GM18505 (cell line): Measurements from ENCODE around the gene PCID2.
"Not testable (repeated sequence)": the region's sequence is repeated elsewhere in the genome, so short reads cannot be mapped to it uniquely, and the experiment has no call there.

Source experiments
- ATAC-seq: cut with Tn5 transposase; IDR thresholded peaks from one replicate; pipeline ENCODE4 v1.9.1; 2021; ENCODE audit not compliant: unreplicated experiment
- POLR2A ChIP-seq: IDR thresholded peaks from 4 replicates; pipeline ENCODE4 v1.6.1; 2011; ENCODE audit warnings: borderline replicate concordance; ENCODE audit not compliant: insufficient read depth, insufficient read length; ENCODE audit errors: extremely low read depth

The PCID2 gene

DNA sequence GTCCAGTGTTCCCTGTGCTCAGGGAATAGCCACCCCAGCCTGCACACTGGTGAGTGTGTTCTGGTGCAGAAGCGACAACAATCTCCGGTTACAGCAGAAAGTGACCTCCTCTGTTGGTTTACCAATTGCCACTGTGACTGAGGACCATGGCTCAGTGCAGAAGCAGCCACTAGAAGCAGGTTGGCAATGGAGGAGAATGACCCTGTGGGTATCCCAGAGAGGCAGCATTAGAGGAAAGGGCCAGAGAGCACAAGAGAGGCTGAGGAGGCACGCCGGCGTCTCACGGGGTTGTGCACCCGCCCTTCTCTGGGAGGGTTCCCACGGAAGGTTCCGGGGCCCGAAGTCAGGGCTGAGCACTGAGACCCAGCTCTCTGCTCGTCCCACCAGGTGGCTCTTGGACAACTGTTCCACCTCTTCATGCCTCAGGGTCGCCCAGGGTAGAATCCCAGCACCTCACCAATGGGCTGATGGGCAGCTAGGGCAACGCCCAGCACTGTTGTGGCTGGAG is 36.0 kb downstream of the PCID2 start:
- no peak for ATAC-seq
- no peak for TF ChIP-seq POLR2A

DNA sequence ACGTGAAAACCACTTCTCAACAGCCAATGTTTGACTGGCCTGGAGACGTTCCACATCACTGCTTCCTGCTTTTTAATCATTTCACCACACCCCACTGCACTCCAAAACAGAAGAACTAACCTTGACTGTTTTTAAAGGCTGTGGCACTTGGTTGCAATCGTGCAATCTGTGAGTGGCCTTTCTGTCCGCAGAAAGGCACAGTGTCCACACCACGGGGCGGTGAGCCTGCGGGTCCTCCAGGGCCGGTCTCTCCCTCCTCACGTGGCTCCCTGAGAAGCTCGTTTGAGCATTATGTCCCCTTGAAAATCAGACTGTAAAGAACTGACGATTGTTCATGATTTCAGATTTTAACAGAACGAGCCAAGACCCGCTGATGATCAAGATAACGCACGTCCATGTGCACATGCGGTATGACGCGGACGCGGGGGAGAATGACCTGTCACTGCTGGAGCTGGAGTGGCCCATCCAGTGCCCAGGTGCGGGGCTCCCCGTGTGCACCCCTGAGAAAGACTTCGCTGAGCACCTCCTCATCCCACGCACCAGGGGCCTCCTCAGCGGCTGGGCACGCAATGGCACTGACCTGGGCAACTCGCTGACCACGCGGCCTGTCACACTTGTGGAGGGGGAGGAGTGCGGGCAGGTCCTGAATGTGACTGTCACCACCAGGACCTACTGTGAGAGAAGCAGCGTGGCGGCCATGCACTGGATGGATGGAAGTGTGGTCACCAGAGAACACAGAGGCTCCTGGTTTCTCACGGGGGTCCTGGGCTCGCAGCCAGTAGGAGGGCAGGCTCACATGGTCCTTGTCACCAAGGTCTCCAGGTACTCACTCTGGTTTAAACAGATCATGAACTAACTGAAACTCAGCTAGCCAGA is 37.0 kb downstream of the PCID2 start:
- no peak for TF ChIP-seq POLR2A

DNA sequence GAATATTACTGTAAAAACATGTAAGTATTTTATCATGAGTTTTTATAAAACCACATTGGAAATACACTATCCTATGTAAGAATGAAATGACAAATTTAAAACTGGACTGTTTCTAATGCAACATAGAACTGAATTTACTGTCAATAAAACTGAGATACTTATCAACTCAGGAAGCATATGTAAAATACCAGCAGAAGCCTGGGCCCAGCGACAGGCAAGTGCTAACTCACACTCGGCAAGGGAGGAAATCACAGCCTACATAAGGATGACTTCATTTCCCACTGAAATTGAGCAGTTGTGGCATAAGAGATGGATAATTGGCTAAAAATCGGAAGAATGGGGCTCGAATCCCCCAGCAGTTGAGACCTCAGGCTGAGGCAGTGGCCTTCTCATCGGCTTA is 38.0 kb downstream of the PCID2 start:
- no peak for TF ChIP-seq POLR2A
- no peak for ATAC-seq

More for the DNA sequence above, 37.0 kb downstream of the PCID2 start:
- no peak for ATAC-seq

DNA sequence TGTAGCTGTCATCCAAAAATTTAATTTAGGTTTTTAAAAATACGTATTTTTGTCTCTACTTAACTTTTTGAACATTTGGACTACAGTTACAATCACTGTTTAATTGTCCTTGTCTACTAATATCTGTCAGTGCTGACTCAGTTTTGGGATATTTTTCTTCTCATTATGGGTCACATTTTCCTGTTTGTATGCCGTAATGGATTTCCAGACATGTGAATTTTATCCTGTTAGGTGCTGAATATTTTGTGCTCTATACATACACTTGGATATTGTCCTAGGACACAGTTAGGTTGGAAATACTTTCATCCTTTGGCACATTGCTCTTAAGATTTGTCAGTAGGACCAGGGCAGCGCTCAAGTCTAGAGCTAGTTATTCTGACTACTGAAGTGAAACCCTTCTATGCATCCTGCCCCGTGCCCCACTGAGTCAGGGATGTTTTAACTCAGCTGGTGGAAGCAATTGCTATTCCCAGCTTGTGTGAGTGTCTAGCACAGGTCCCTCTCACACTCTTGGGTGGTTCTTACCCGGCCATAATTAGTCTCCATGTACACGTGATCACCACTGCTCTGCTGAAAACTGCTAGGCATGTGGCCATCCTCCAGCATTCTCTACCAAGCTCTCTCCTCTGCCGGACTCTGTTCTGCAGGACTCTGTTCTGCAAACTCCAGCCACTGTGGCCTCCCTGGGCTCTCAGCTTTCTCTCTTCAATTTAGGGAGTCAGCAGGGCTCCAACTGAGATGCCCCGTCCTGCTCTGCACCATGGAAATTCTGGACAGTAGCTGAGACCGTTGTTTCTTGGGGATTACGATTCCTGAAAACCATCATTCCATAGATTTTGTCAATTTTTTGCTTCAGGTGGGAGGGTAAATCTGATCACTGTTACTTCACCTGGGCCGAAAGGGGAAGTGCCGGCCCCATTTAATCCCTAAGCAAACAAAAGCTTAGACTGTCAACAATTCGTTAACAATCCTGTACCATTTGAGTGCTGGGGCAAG is 38.9 kb downstream of the PCID2 start:
- ATAC-seq = no peak
- TF ChIP-seq POLR2A = no peak

DNA sequence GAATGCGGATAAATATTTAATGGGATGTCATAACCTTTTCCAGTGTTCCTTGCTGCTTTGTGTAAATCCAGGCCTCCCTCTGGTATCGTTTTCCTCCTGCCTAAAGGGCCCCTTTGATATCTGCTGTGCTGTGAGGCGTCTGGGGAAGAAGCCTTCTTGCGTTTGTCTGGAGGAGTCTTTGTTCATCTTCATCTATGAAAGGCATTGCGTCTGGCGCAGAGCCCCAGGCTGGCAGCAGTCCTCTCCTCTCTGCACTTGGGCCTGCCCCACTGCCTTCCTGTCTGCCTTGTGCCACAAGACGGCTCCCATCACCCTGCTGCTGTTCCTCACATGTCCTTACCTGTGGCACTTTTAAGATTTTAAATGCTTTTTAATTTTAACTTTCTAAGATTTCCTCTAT is 40.3 kb downstream of the PCID2 start:
- no peak for TF ChIP-seq POLR2A
- no peak for ATAC-seq

DNA sequence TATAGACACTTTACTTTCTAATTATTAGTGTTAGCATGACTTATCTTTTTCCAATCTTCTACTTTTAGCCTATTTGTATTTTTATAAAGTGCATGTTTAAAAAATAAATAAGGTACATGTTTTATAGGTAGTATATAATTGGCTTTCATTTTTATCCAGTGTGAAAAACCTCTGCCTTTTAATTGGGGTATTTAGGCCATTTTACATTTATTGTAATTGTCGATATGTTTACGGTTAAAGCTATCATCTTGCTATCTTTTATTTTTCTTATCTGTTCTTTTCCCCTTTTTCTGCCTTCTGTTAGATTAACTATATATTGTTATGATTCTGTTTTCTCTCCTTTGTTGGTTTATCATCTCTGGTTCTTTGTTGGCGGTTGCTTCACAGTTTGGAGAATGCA is 40.9 kb downstream of the PCID2 start:
- ATAC-seq = no peak
- TF ChIP-seq POLR2A = no peak

DNA sequence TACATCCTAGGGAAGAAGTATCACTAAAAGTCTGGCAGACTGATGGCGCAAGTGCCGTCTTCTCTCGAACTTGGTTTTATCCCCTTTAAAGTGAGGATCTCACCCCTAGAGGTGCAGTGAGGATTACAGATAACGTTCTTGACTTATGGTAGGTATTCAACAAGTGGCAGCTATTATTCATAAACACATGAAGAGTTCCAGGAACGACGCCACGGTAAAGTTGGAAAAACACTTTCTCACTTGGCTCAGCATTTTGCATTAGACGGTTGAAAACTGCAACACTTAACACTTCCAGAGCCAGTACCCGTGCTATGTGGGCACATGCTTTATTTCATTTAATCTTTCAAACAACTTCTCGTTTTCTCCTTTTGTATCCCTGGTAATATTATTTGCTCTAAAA is 41.3 kb downstream of the PCID2 start:
- no peak for ATAC-seq
- TF ChIP-seq POLR2A = no peak

DNA sequence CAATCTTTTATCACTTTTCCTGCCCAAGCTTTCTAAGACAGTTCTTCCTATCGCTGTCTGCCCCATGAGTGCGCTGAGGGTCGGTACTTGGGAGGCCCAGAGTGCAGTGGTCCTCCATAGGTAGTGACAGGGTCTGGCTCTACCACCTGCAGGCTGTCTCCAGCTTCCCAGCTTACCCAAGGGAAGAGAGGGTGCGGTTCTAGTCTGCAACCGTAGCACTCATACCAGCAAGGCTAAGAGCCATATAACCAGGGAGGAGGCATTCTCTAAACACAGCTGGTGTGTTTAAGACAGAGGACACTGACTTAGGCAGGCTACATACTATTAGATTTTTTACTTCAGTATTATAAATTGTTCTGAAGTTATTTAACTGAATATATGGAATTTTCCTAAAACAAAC is 41.8 kb downstream of the PCID2 start:
- no peak for TF ChIP-seq POLR2A
- no peak for ATAC-seq

DNA sequence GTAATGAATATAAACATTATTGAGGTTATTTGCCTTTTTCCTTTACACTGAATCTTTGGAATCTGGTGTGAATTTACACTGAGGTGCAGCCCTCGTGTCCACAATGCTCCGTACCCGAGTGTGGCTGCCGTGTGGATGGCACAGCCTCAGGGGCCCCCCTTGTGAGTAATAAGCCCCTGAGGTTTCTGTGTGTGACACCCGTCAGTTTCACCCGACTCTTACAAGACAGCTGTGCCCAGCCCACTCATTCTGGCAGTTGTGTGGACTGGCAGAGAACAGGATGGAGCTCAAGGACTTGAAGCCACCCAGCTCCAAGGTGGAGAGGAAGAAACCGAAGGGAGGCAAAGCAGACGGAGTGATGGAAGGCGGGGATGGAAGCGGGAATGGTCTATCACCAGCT is 42.2 kb downstream of the PCID2 start:
- no peak for TF ChIP-seq POLR2A
- no peak for ATAC-seq

DNA sequence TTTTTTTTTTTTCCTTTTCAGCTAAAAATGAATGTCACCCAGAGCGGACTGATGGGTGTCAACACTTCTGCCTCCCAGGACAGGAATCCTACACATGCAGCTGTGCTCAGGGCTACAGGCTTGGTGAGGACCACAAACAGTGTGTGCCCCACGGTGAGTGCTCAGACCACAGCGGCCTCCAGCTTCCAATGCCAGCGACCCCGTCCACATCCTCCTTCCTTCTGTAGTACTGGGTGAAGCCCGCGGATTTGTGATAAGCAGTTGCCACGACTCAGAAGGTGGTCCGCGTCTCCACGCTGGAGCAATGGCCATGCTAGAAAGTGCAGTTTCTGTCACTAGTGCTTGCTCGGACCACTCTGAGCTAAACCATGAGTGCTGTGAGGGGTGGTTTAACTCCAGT is 44.0 kb downstream of the PCID2 start:
- no peak for ATAC-seq
- no peak for TF ChIP-seq POLR2A

DNA sequence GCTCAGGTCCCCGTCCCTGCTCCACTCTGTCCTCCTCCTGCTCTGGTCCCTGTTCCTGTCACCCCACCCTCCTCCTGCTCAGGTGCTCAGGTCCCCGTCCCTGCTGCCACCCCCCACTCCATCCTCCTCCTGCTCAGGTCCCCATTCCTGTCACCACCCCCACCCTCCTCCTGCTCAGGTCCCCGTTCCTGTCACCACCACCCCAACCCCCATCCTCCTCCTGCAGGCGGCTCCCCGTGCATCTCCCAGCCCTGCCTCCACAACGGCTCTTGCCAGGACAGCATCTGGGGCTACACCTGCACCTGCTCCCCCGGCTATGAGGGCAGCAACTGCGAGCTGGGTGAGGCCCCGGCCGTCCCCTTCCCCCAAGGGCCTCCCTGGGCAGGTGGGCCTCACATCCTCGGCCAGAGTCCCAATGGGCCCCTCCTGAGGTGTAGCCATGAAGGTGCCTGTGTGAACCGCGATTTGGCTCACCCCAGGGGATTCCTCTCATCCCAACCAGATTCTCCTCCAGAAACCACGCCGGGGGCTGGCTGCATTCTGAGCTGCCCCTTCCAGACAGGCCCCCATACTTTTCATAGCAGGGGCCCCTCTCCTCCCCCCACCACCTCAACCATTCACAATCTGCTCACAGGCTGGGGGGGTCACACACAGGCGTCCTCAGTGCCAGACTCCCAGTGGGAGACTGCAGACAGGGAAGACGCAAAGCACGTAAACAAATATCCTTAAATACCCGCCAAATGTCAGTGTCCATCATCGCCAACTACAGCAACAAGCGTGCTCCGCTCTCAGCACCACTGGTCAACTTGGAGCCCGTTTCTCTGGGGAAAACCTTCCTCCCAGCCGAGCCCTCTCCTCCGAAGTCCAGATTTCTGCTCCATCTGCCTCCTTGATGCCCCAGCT is 45.4 kb downstream of the PCID2 start:
- no peak for ATAC-seq
- no peak for TF ChIP-seq POLR2A

DNA sequence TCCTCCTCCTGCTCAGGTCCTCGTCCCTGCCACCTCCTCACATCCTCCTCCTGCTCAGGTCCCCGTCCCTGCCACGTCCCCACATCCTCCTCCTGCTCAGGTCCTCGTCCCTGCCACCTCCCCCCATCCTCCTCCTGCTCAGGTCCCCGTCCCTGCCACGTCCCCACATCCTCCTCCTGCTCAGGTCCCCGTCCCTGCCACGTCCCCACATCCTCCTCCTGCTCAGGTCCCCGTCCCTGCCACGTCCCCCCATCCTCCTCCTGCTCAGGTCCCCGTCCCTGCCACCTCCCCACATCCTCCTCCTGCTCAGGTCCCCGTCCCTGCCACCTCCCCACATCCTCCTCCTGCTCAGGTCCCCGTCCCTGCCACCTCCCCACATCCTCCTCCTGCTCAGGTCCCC is 46.5 kb downstream of the PCID2 start:
- not testable (repeated sequence) for ATAC-seq

DNA sequence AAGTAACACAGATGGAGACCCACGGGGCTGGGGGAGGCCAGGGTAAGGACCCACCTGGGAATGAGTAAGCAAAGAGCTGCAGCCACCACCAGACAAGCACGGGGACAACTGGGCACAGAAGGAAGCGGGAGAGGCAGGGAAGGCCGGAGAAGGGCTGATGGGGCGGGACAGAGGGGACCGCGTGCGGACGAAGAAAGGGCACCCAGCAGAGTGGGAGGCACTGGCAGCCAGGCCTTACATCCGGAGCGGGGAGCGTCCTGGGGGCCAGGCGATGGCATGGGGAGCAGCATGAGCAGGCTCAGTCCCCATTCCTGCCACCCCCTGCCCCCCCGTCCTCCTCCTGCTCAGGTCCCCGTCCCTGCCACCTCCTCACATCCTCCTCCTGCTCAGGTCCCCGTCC is 47.0 kb downstream of the PCID2 start:
- TF ChIP-seq POLR2A = no peak
- no peak for ATAC-seq
